Thymus (tissue), 14 donors: ENCODE measurements around the gene ABL1. TPM values are rescaled to one million over a fixed set of nuclear protein-coding genes. Genes with fewer than 3 reads are reported as not detected.
"Not testable (repeated sequence)": the region's sequence is repeated elsewhere in the genome, so short reads cannot be mapped to it uniquely, and the experiment has no call there.

Experiments
- DNase-seq, 9 donors: peaks; one replicate each; pipeline ENCODE4 v3.0.0-alpha.2; 2013; ENCODE audit warnings: low spot score in 9 of 9, low read depth in 6 of 9, missing footprints in 1 of 9
- H3K27ac ChIP-seq, 2 donors: one replicate each; pipeline ENCODE4 v1.5.1; 2013; ENCODE audit warnings: control low read depth in 1 of 2, low read depth in 1 of 2, low read length in 1 of 2, mild to moderate bottlenecking in 1 of 2, moderate library complexity in 1 of 2
- H3K27me3 ChIP-seq, 2 donors: one replicate each; pipeline ENCODE4 v1.5.1; 2013; ENCODE audit warnings: low read length in 1 of 2; ENCODE audit not compliant: control insufficient read depth in 2 of 2, insufficient read depth in 1 of 2
- H3K36me3 ChIP-seq, 2 donors: one replicate each; pipeline ENCODE4 v1.5.1; 2013; ENCODE audit warnings: low read length in 1 of 2, mild to moderate bottlenecking in 1 of 2, moderate library complexity in 1 of 2; ENCODE audit not compliant: control insufficient read depth in 2 of 2, insufficient read depth in 2 of 2
- H3K4me1 ChIP-seq, 2 donors: one replicate each; pipeline ENCODE4 v1.5.1; 2013; ENCODE audit warnings: low read length in 2 of 2; ENCODE audit not compliant: control insufficient read depth in 2 of 2, insufficient read depth in 2 of 2
- H3K4me3 ChIP-seq, 2 donors: one replicate each; pipeline ENCODE4 v1.5.1; 2013; ENCODE audit warnings: low read length in 2 of 2, control low read depth in 1 of 2, mild to moderate bottlenecking in 1 of 2
- H3K9me3 ChIP-seq, 2 donors: one replicate each; pipeline ENCODE4 v1.5.1; 2013; ENCODE audit warnings: low read length in 1 of 2, mild to moderate bottlenecking in 1 of 2; ENCODE audit not compliant: control insufficient read depth in 2 of 2, insufficient read depth in 1 of 2
- WGBS: extraction: QIAGEN DNeasy Blood & Tissue Kit; methylation state at CpG from one replicate; pipeline ENCODE4 v1.1.7; 2013; 5-methylcytosine and 5-hydroxymethylcytosine counted together
- long read RNA-seq, 10 donors: transcript quantifications; one replicate each; lab custom pipeline, GENCODE V29; 2026
- polyA plus RNA-seq: library from polyadenylated mRNA; stranded (reverse); fragments of 200-250 nt; gene quantifications from one replicate; pipeline ENCODE4 v1.2.3, GENCODE V29; 2013
- total RNA-seq: library from RNA; stranded (reverse); fragments of 120-200 nt; gene quantifications from one replicate; pipeline ENCODE4 v1.2.4, GENCODE V29; 2013
- donor health status: healthy.

ABL1 gene
- total RNA-seq = 9.5 TPM
- polyA plus RNA-seq = 21.1 TPM
- long read RNA-seq, donor 1 = 0 reads
- long read RNA-seq, donor 2 = 0 reads
- long read RNA-seq, donor 3, full-length matches to known transcripts = 5 of 5 reads
- long read RNA-seq, donor 3, partial matches to known transcripts = 0 of 5 reads
- long read RNA-seq, donor 3, other reads (novel, unspliced or antisense) = 0 of 5 reads
- long read RNA-seq, donor 4, full-length matches to known transcripts = 3 of 3 reads
- long read RNA-seq, donor 4, partial matches to known transcripts = 0 of 3 reads
- long read RNA-seq, donor 4, other reads (novel, unspliced or antisense) = 0 of 3 reads
- long read RNA-seq, donor 5, full-length matches to known transcripts = 11 of 20 reads
- long read RNA-seq, donor 5, partial matches to known transcripts = 9 of 20 reads
- long read RNA-seq, donor 5, other reads (novel, unspliced or antisense) = 0 of 20 reads
- long read RNA-seq, donor 6, full-length matches to known transcripts = 7 of 7 reads
- long read RNA-seq, donor 6, partial matches to known transcripts = 0 of 7 reads
- long read RNA-seq, donor 6, other reads (novel, unspliced or antisense) = 0 of 7 reads
- long read RNA-seq, donor 7, full-length matches to known transcripts = 1 of 1 reads
- long read RNA-seq, donor 7, partial matches to known transcripts = 0 of 1 reads
- long read RNA-seq, donor 7, other reads (novel, unspliced or antisense) = 0 of 1 reads
- long read RNA-seq, donor 8, full-length matches to known transcripts = 6 of 6 reads
- long read RNA-seq, donor 8, partial matches to known transcripts = 0 of 6 reads
- long read RNA-seq, donor 8, other reads (novel, unspliced or antisense) = 0 of 6 reads
- long read RNA-seq, donor 9, full-length matches to known transcripts = 5 of 5 reads
- long read RNA-seq, donor 9, partial matches to known transcripts = 0 of 5 reads
- long read RNA-seq, donor 9, other reads (novel, unspliced or antisense) = 0 of 5 reads
- long read RNA-seq, donor 10, full-length matches to known transcripts = 7 of 7 reads
- long read RNA-seq, donor 10, partial matches to known transcripts = 0 of 7 reads
- long read RNA-seq, donor 10, other reads (novel, unspliced or antisense) = 0 of 7 reads

DNA sequence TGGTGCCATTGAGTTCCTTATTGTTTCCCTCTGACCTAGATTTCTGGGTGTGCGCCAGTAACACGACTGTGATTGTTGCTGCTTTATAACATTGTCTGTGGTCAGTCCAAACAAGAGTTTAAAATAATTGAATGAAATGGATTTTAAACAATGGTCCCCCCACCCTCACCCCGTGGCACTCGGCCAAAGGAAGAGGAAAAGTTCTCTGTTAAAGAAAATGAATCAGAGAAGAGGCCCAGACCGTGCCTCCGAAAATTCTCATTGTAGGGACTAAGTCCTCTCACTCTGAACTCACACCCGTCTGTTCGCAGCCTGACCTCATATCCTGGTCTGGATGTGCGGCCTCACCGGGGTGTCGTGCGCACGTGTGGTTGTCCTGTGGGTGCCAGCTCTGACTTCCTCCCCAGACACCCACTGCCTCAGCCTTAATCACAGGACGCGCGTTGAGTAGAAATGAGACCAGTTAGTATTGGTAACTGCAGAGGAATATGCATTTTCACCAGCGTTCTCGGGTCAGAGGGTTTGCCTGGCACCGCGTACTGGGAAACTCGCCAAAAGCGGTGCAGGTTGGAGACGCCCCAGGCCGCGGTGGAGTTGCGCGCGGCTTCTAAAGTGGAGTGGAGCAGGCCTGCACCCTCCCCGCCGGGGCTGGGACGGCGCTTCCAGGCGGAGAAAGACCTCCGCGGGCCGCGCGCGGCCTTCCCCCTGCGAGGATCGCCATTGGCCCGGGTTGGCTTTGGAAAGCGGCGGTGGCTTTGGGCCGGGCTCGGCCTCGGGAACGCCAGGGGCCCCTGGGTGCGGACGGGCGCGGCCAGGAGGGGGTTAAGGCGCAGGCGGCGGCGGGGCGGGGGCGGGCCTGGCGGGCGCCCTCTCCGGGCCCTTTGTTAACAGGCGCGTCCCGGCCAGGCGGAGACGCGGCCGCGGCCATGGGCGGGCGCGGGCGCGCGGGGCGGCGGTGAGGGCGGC is at the start of gene ABL1:
ABL1 (plus strand) TSS at position 884 of the 966 bp plus-strand sequence. CDS start 193 bp downstream, outside the sequence.
- no peaks in the 10 kb centered on the region for H3K9me3 ChIP-seq
- H3K27me3 ChIP-seq = peaks cover 0 to 5% of the 10 kb centered on the region in 2 donors
- peak within 1 kb of the TSS; percentile 57 to 66 for H3K27ac ChIP-seq
- 3% methylated on average over 78 of the region's 78 CpGs for WGBS
- peaks cover 7 to 18% of the 10 kb centered on the region in 2 donors for H3K4me1 ChIP-seq
- peak in 6 of 9 donors; percentile 23 to 71 (median 39) for DNase-seq
- peak within 1 kb of the TSS; percentile 47 to 63 for H3K4me3 ChIP-seq
- H3K36me3 ChIP-seq = no peaks in the 10 kb centered on the region

DNA sequence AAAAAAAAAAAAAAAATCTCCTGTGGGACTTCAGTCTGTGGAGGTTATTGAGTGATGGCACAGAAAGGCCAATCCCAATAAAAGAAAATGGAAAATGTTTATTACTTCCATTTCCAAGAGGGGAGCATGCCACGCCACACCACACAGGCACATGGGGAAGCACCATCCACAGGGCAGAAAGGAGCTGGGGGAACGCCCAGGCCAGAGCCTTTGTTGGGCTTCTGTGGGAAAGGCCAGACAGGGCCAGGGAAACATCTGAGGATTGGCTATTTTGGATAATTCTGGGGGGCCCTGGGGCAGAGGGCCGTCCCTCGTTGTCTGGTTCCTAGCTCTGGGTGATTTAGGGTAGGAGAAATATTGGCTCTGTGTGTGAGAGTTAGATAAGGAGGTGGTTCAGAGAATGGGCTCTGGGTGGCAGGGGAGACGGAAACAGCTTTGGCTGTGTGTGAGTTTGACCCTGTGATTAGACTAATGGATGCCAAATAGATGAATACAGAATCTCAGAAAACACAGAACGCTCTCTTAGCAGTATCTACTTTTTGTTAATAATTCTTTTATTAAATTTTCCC is 49.0 kb upstream of the ABL1 start:
- H3K36me3 ChIP-seq = no peaks in the 10 kb centered on the region
- WGBS = 88% methylated on average over 6 of the region's 6 CpGs
- no peaks in the 10 kb centered on the region for H3K27me3 ChIP-seq
- H3K9me3 ChIP-seq = peaks cover 0 to 4% of the 10 kb centered on the region in 2 donors
- H3K4me3 ChIP-seq = no peak overlapping the region
- no peaks in the 10 kb centered on the region for H3K4me1 ChIP-seq
- DNase-seq = no peak
- H3K27ac ChIP-seq = no peak overlapping the region

DNA sequence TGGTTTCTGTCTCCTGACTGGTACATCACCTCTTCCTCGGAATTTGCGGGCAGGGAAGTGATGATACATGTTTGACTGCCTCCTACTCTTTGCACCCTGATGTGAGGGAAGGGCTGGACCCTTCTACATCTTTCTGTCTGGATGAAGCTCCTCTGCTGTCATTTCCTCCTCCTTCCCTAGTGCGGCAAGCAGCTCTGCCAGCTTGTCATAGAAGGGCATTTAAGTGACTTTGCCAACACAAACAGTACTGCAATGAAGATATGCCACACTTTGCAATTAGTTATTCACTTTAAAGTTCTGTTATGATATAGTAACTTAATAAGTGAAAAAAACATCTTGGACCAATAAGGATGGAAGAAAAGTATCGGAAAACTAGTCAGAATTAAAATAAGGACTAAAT is 48.5 kb upstream of the ABL1 start:
- H3K27me3 ChIP-seq = no peaks in the 10 kb centered on the region
- H3K4me3 ChIP-seq = no peak overlapping the region
- no peak for DNase-seq
- H3K4me1 ChIP-seq = no peaks in the 10 kb centered on the region
- peaks cover 0 to 4% of the 10 kb centered on the region in 2 donors for H3K9me3 ChIP-seq
- no peaks in the 10 kb centered on the region for H3K36me3 ChIP-seq
- WGBS = 97% methylated on average over 4 of the region's 4 CpGs
- no peak overlapping the region for H3K27ac ChIP-seq

DNA sequence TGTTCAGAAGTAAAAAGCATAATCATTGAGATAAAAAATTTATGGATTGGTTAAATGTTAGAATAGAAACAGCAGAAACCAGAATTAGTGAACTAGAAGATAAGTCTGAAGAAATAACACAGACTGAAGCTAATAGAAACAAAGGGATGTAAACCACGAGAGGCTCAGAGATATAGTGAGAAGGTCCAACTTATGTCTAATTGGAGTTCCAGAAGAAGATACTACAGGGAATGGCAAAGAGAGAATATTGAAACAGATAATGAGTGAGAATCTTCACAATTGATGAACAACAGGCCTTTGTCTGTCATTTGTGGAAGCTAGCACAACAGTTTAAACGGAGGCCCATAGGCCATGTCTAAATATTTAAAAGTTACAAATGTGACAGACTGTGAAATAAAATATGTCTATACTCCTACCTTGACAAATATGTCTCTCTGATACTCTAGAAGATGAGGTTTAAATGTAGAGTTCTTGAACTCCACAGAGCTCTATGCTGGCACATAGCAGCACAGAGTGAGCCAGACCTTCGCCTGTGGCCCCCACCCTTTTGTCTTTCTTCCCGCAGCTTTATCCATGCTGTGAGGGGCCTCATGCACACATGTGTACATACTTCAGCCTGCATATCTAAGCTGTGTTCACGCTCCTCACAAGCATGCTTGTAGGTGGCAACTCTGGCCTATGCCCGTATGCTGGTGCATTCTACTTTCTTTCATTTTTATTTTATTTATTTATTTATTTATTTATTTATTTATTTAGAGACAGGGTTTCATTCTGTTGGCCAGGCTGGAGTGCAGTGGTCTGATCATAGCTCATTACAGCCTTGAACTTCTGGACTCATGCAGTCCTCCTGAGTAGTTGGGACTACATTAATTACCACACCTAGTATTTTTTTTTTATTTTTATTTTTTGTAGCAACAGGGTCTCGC is 45.0 kb upstream of the ABL1 start:
- WGBS = 96% methylated on average over 7 of the region's 7 CpGs
- Histone ChIP-seq H3K9me3 (peaks cover 0 to 4% of the 10 kb centered on the region in 2 donors), H3K4me3 (no peak overlapping the region), H3K27me3 (no peaks in the 10 kb centered on the region), H3K36me3 (no peaks in the 10 kb centered on the region), H3K27ac (no peak overlapping the region), H3K4me1 (no peaks in the 10 kb centered on the region)
- DNase-seq = no peak

DNA sequence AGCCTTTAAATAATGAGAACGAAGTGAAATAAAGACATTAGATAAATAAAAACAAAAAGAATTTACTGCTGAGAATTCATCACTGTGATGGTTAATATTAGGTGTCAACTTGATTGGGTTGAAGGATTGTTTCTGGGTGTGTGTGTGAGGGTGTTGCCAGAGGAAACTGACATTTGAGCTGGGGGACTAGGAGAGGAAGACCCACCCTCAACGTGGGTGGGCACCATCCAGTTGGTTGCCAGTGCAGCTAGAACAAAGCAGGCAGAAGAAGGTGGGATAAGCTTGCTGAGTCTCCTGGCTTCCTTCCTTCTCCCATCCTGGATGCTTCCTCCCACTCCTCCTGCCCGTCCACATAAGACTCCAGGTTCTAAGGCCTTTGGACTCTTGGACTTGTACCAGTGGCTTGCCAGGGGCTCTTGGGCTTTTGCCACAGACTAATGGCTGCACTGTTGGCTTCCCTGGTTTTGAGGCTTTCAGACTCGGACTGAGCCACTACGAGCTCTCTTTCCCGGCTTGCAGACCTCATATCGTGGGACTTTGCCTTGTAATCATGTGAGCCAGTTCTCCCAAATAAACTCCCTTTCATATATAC is 43.7 kb upstream of the ABL1 start:
- no peak overlapping the region for H3K4me3 ChIP-seq
- 94% methylated on average over 7 of the region's 7 CpGs for WGBS
- H3K36me3 ChIP-seq = no peaks in the 10 kb centered on the region
- H3K27ac ChIP-seq = no peak overlapping the region
- no peaks in the 10 kb centered on the region for H3K4me1 ChIP-seq
- DNase-seq = no peak
- H3K27me3 ChIP-seq = no peaks in the 10 kb centered on the region
- peaks cover 0 to 4% of the 10 kb centered on the region in 2 donors for H3K9me3 ChIP-seq

DNA sequence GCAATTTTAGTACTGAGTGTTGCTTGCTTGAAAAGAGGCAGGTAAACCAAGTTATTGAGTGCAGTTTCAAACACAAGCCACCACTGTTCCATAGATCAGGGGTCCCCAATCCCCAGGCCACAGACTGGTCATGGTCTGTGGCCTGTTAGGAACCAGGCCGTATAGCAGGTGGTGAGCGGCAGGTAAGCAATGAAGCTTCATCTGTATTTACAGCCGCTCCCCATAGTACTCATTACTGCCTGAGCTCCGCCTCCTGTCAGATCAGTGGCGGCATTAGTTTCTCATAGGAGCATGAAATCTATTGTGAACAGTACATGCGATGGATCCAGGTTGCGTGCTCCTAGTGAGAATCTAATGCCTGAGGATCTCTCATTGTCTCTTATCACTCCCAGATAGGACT is 41.5 kb upstream of the ABL1 start:
- H3K4me1 ChIP-seq = no peaks in the 10 kb centered on the region
- no peak for DNase-seq
- no peak overlapping the region for H3K4me3 ChIP-seq
- H3K27ac ChIP-seq = no peak overlapping the region
- H3K9me3 ChIP-seq = peaks cover 0 to 4% of the 10 kb centered on the region in 2 donors
- H3K36me3 ChIP-seq = no peaks in the 10 kb centered on the region
- 92% methylated on average over 7 of the region's 7 CpGs for WGBS
- H3K27me3 ChIP-seq = no peaks in the 10 kb centered on the region

DNA sequence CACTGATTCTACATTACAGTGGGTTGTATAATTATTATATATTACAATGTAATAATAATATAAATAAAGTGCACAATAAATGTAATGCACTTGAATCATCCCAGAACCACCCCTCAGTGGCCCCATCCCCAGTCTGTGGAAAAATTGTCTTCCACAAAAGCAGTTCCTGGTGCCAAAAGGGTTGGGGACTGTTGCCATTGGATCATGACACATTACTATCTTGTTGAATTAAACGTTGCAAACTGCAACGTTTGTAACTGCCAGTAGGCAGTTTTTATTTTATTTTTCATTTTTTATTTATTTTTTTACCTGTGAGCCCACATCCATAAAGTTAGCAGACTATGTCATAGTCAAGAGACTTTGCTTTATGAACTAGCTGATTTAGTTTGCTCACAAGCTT is 41.0 kb upstream of the ABL1 start:
- H3K27me3 ChIP-seq, H3K36me3 ChIP-seq, H3K27ac ChIP-seq, H3K4me3 ChIP-seq, DNase-seq, H3K4me1 ChIP-seq, H3K9me3 ChIP-seq: not testable (repeated sequence)
- 96% methylated on average over 2 of the region's 2 CpGs for WGBS
